HUDEP-2 (cell line): ENCODE data around the gene SLC23A2.
"Not testable (repeated sequence)": the region's sequence is repeated elsewhere in the genome, so short reads cannot be mapped to it uniquely, and the experiment has no call there.

Experiments used
- DNase-seq, 76 experiments: peaks; one replicate each; lab custom pipeline; 2025; ENCODE audit not compliant: unreplicated experiment in 76 of 76; lab: John Stamatoyannopoulos, UW

Gene SLC23A2

DNA sequence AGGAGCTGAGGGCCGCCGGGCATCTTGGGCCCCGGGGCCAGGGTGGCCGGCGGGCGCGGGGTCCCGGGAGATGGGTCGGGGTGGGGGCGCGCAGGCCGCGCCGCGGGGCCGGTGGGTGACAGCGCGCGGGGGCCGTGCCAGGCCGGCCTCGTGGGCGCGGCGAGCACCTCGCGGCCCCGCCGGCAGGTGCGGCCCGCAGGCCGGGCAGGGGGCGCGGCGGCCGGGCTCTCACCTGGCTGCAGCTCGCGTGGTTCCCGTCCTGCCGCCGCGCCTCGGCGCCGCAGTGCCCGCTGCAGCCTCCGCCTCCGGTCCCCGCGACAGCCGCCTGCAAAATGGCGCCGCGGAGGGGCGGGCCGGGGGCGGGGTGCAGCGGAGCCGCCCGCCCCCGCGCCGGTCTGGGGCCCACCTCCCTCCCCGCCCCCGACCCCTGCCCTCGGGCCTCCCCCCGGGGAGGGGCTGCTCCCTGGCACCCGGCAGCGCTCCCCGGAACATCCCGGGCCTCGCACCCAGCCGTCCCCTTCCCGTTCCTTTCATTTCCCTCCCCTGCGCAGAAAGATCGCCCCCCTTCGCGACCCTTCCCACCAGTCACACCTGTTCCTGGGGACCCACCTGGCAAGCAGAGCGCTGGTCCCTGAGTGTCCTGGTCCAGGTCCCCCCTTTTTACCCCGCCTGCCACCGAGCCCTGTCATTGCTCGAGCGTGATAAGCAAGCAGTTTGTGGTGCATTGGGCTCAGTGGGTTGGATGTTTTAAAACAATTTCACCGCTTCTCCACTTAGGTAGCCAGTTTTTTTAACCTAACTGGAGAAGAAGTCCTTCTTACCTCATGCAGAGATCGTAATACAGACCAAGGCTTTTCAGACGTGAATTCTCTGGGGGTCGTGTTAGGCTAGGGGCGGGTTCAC lies at the start of gene SLC23A2:
TSS of gene SLC23A2 (minus strand) at position 337 of the 903 bp plus-strand sequence. CDS start 68,948 bp downstream, outside the sequence.
- DNase-seq, result peak in 13 of 76 experiments; percentile 6 to 23 (median 8)

DNA sequence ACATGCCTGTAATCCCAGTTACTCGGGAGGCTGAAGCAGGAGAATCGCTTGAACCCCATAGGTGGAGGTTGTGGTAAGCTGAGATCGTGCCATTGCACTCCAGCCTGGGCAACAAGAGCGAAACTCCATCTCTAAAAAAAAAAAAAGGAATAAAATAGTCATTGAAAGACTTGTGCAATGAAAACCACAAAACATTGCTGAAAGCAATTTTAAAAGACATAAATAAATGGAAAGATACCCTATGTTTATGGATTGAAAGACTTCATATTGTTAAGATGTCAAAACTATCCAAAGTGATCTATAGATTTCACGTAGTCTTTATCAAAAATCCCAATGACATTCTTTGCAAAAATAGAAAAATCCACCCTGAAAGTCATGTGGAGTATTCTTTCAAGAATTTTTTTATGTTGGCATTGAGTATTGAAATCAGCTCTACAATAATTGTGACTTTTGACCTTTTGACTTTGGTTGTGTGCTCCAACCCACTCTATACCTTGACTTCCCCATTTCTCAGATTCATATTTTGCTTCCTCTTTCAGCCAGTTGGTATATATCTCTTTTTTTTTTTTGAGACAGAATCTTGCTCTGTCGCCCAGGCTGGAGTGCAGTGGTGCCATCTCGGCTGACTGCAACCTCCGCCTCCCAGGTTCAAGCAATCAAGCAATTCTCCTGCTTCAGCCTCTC lies 45.5 kb upstream of the SLC23A2 start:
- no peak for DNase-seq

DNA sequence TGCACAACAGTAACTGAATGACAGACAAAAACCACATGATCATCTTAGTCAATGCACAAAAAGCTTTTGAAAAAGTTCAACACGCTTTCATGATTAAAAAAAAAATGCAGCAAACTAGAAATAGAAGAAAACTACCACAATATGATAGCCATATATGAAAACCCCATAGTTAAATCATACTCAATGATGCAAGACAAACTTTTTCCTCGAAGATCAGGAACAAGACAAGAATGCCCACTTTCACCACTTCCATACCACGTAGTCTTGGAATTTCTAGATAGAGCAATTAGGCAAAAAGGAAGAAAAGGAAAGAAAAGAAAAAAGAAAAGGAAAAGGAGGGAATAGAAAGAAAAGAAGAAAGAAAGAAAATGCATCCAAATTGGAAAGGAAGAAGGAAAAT lies 44.6 kb upstream of the SLC23A2 start:
- DNase-seq, result no peak

DNA sequence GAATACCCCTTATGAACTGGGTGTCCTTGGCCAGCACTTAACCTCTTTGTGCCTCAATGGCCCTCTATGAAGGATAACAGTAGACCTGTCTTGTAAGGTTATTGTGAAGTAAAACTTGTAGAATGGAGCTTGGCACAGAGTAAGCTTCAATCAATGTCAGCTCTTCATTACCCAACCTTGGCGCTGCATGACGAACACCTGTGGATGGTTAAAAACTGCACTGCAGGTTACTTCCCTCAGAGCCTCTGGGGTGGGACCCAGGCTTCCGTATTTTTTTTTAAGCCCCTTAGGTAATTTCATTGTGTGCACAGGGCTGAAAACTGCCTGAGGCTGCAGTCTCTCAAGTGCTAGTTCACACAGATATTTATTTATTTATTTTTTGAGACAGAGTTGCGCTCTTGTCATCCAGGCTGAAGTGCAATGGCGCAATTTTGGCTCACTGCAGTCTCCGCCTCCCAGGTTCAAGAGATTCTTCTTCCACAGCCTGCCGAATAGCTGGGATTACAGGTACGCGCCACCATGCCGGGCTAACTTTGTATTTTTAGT lies 42.8 kb upstream of the SLC23A2 start:
- no peak for DNase-seq

DNA sequence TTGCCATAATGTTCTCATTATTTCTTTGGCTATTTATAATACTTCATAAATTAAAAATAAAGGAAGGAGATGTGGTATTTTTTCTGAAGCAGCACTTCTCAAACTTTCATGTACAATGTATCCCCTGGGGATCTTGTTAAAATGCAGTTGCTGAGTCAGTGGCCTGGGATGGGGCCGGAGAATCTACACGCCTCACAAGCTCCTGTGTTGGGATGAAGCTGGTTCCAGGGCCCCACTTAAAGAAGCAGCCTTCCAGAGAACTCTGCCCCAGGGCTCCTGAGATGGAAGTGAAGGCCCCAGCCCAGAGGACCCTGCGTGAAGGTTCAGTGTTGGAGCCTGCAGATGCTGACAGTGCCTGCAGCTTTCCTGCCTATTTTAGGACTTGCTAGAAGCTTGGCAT lies 40.1 kb upstream of the SLC23A2 start:
- no peak for DNase-seq

DNA sequence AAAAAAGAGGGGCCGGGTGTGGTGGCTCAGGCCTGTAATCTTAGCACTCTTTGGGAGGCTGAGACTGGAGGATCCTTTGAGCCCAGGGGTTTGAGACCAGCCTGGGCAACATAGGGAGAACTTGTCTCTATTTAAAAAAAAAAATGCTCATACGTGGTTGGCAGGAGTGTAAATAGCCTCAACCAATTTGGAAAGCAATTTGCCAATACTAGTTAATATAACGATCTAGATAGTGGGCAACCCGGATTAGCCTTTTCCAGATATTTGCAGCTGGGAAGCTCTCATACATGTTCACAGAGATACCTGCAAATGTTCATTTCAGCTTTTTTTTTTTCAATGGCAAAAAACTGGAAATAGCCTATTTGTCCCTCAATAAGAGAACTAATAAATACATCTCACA lies 39.0 kb upstream of the SLC23A2 start:
- no peak for DNase-seq

DNA sequence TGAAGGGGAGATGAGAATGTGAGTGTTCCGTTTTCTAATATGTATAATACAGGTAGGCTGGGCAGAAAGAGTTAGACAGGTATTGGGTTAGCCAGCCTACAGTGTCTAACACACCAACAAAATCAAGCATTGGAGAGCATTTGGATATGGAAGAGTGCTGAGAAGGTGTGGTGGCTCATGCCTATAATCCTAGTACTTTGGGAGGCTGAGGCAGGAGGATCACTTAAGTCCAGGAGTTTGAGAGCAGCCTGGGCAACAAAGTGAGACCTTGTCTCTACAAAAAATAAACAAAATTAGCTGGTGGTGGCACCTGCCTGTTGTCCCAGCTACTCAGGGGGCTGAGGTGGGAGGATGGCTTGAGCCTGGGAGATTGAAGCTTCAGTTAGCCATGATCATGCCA lies 38.6 kb upstream of the SLC23A2 start:
- no peak for DNase-seq

DNA sequence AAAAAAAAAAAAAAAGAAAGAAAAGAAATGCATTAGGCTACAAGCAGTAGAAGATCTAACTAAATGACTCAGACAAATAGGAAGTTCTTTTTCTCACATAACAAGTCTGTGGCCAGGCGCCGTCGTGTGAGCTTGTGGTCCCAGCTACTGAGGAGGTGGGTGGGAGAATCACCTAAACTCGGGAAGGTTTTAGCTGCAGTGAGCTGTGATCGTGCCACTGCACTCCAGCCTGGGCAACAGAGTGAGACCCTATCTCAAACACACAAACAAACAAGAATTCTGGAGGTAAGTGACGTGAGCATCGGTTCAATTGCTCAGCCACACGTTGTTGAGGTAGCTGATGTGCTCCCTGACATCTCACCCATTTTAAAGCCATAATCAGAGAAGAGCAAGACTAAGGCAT lies 37.9 kb upstream of the SLC23A2 start:
- DNase-seq, result no peak

DNA sequence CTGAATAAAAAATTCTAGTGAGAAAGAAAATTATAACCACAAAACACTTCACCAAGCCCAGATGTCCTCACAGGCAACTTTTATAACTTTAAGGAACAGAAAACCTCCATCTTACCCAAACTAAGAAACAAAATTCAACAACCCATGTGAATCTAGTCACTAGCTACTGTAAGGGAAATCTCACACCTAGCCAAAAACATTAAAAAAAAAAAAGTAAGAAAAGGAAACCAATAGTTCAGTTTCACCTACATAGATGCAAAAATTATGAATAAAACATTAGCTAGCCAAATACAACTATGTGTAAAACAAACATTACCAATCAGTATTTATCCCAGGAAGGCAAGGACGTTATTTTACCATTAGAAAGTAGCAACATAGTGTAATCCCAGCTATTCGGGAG lies 35.5 kb upstream of the SLC23A2 start:
- no peak for DNase-seq

DNA sequence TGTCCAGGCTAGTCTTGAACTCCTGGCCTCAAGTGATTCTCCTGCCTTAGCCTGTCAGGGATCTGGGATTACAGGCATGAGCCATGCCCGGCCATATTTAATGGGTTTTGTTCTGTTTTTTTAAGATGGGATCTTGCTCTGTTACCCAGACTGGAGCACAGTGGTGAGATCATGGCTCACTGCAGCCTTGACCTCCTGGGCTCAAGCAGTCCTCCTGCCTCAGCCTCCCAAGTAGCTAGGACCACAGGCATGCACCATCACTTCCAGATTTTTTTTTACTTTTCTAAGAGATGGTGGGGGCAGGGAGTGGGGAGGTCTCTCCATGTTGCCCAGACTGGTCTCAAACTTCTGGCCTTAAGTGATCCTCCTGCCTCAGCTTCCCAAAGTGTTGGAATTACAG lies 34.2 kb upstream of the SLC23A2 start:
- not testable (repeated sequence) for DNase-seq

DNA sequence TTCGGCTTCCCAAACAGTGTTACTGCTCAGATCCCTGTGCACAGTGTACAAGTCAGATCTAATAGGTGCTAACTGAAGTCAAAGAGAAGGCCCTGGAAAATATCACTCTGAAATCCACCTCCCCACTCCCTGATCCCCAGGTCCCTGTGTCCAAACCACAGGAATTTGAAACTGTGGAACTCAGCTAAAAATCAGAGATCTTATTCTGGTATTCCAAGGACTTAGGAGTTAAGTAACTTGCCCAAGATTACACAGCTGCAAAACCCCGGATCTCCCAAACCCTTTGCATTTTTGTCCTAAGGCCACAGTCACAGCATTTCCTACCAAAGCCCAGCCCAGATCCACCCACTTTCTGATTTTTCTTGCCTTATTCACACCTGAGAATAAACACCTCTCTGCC lies 32.3 kb upstream of the SLC23A2 start:
- DNase-seq, result no peak

DNA sequence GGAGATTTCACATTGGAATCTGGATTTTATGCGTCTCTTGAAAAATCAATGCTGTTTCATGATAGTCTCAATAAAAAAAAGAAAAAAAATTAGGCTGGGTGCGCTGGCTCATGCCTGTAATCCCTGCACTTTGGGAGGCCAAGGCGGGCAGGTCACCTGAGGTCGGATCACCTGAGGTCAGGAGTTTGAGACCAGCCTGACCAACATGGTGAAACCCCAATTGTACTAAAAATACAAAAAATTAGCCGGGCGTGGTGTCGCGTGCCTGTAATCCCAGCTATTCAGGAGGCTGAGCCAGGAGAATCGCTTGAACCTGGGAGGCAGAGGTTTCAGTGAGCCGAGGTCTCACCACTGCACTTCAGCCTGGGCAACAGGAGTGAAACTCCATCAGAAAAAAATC lies 30.4 kb upstream of the SLC23A2 start:
- not testable (repeated sequence) for DNase-seq

DNA sequence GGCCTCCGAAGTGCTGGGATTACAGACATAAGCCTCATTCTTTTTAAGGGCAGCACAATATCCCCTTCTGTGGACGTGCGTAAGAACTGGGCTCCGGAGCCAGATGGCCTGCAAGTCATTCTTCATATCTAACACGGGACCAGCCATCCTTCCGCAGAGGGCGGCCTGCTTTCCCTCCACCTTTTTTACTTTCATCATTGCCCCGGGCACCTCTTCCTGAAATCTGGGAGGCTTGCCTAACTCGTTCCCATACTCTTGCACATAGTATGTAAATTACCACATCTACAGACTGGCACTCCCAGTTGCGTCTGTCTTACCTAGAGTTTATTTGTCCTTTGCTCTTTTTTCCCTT lies 29.9 kb upstream of the SLC23A2 start:
- DNase-seq, result no peak

DNA sequence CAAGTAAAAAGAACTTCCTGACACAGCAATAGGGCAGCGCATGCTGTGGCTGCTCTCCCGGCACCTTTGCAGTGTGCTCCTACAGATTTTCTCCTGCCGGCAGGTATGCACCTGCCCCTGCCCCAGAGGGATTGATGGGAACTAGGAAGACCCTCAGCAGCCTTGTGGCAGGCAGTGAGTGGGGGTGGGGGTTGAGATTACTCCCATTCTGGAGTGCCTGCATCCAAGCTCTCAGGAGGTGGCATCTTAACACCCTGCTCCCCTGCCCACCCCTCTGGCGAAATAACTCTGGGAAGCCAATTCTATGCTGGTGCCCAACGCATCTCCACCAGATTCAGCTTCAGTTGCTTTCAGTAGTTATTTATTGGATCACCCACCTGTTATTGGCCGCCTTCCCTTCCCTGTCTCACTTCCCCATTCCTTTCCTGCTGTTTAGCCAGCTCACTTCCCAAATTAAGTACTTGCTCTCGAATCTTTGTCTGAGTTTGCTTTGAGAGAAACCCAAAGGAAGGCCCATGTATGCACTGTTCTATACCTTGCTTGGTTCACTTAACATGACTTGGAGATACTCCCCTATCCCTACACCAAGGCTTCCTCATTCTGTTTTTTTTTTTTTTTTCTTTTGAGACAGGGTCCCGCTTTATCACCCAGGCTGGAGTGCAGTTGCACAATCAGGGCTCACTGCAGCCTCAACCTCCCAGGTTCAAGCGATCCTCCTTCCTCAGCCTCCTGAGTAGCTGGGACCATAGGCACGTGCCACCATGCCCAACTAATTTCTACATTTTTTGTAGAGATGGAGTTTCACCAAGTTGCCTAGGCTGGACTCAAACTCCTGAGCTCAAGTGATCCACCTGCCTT lies 29.3 kb upstream of the SLC23A2 start:
- DNase-seq, result no peak

DNA sequence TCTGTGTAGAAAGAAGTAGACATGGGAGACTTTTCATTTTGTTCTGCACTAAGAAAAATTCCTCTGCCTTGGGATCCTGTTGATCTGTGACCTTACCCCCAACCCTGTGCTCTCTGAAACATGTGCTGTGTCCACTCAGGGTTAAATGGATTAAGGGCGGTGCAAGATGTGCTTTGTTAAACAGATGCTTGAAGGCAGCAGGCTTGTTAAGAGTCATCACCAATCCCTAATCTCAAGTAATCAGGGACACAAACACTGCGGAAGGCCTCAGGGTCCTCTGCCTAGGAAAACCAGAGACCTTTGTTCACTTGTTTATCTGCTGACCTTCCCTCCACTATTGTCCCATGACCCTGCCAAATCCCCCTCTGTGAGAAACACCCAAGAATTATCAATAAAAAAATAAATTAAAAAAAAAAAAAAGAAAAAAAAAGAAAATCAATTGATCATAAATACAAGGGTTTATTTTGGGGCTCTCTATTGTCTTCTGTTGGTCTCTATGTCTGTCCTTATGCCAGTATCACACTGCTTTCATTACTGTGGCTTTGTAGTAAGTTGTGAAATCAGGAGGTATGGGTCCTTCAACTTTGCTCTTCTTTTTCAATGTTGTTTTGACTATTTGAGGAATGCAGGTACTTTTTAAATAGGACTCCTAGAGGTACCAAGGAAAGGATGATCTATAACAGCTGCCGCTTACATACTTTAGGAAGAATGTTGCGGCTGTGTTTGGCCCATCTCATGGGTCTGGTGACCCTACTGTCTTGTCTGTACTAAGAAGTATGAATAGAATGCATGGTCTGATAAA lies 27.1 kb upstream of the SLC23A2 start:
- not testable (repeated sequence) for DNase-seq

DNA sequence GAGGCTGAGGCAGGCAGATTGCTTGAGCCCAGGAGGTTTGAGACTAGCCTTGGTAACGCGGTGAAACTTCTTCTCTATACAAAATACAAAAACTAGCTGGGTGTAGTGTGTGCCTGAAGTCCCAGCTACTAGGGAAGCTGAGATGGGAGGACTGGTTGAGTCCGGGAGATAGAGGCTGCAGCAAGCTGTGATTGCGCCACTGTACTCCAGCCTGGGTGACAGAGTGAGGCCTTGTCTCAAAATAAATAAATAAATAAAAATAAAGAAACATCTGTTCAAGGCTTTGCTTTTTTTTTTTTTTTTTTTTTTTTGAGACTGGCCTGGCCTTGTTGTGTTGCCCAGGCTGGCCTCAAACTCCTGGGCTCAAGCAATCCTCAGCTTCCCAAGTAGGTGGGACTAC lies 23.7 kb upstream of the SLC23A2 start:
- DNase-seq, result no peak

DNA sequence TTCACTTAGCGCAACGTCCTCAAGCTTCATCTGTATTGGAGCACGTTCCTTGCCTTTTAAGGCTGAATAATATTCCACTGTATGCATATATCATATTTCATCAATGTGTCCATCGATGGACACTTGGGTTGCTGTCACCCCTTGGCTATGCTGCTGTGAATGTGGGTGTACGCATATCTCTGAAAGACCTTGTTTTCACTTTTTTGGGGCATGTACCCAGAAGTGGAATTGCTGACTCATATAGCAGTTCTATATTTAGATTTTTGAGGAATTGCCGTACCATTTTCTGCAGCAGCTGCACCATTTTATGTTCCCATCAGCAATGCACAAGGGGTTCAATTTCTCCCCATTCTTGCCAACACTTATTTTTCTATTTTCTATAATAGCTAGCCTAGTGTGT lies 22.8 kb upstream of the SLC23A2 start:
- no peak for DNase-seq

DNA sequence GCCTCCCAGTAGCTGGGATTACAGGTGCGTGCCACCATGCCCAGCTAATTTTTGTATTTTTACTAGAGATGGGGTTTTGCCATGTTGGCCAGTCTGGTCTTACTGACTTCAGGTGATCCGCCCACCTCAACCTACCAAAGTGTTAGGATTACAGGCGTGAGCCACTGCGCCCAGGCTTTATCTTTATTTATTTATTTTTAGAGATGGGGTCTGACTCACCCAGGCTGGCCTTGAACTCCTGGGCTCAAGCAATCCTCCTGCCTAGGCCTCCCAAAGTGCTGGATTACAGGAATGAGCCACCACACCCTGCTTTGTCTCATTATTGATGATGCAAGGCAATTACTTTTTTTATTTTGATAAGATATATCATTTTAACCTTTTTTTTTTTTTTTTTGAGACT lies 21.9 kb upstream of the SLC23A2 start:
- not testable (repeated sequence) for DNase-seq

DNA sequence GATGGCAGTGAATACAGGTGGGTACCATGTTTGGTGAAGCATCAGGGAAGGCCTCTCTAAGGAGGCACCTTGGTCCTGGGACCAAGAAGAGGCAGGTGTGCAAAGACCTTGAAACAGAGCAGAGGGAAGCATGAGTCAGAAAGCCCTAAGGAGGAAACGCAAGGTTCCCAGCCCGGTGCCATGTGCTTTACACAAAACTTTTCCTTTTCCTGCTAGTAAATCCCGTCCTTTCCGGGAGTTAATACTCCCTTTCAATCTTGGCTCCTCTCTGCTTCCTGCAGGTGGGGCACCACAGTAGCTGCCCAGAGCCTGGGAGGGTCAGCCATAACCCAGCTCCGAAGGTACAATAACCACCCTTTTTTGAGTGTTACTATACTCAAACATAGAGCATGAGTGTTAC lies 19.4 kb upstream of the SLC23A2 start:
- DNase-seq, result no peak
